ENCODE results near the gene BMAL1. TPM values are rescaled to one million over a fixed set of nuclear protein-coding genes. Genes with fewer than 3 reads are reported as not detected.
"Not testable (repeated sequence)": the region's sequence is repeated elsewhere in the genome, so short reads cannot be mapped to it uniquely, and the experiment has no call there.

Gene BMAL1
- total RNA-seq, 1 donor: 89.9 TPM

GRCh38 chr11:13256216-13256615 lies 21.4 kb upstream of the BMAL1 start:
- H3K27me3 ChIP-seq (ENCODE audit: insufficient read depth, low read length): no peaks in the 10 kb centered on the region
- H3K9me3 ChIP-seq (ENCODE audit: low read depth, low read length): no peaks in the 10 kb centered on the region
- no peaks in the 10 kb centered on the region for H3K4me1 ChIP-seq (ENCODE audit: insufficient read depth, low read length)
- no peak overlapping the region for H3K4me3 ChIP-seq (ENCODE audit: low read length)

DNA sequence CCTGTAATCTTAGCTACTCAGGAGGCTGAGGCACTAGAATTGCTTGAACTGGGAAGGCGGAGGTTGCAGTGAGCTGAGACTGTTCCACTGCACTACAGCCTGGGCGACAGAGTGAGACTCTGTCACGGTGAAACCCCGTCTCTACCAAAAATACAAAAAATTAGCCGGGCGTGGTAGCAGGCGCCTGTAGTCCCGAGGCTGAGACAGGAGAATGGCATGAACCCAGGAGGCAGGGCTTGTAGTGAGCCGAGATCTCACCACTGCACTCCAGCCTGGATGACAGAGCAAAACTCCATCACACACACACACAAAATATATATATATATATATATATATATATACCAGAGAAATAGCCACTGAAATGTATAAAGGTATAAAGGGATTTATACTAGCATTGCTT lies 19.5 kb upstream of the BMAL1 start:
- not testable (repeated sequence) for H3K27me3 ChIP-seq (ENCODE audit: insufficient read depth, low read length)

GRCh38 chr11:13258855-13259254 lies 18.7 kb upstream of the BMAL1 start:
- H3K4me3 ChIP-seq (ENCODE audit: low read length): no peak overlapping the region
- no peaks in the 10 kb centered on the region for H3K27me3 ChIP-seq (ENCODE audit: insufficient read depth, low read length)
- H3K9me3 ChIP-seq (ENCODE audit: low read depth, low read length): no peaks in the 10 kb centered on the region
- H3K4me1 ChIP-seq (ENCODE audit: insufficient read depth, low read length): no peaks in the 10 kb centered on the region

More for the DNA sequence above, 19.5 kb upstream of the BMAL1 start:
- H3K4me1 ChIP-seq (ENCODE audit: insufficient read depth, low read length); H3K4me3 ChIP-seq (ENCODE audit: low read length); H3K9me3 ChIP-seq (ENCODE audit: low read depth, low read length): not testable (repeated sequence)

DNA sequence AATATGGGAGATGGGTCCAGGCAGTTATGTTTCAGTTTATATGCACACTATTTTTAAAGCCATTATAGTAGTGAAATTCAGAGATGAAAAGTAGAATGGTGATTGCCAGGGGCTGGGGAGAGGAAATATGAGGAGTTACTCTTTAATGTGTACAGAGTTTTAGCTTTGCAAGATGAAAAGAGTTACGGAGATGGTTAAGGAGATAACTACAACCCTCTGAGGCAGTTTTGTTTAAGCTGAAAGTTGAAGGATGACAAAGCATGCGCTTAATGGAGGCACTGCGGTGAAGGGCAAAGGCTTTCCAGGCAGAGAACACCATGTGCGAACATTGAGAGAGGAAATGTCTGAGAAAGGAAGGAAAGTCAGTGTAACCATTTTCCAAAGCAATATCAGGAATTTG lies 18.2 kb upstream of the BMAL1 start:
- no peaks in the 10 kb centered on the region for H3K4me1 ChIP-seq (ENCODE audit: insufficient read depth, low read length)
- H3K4me3 ChIP-seq (ENCODE audit: low read length): no peak overlapping the region
- no peaks in the 10 kb centered on the region for H3K9me3 ChIP-seq (ENCODE audit: low read depth, low read length)
- H3K27me3 ChIP-seq (ENCODE audit: insufficient read depth, low read length): no peaks in the 10 kb centered on the region

DNA sequence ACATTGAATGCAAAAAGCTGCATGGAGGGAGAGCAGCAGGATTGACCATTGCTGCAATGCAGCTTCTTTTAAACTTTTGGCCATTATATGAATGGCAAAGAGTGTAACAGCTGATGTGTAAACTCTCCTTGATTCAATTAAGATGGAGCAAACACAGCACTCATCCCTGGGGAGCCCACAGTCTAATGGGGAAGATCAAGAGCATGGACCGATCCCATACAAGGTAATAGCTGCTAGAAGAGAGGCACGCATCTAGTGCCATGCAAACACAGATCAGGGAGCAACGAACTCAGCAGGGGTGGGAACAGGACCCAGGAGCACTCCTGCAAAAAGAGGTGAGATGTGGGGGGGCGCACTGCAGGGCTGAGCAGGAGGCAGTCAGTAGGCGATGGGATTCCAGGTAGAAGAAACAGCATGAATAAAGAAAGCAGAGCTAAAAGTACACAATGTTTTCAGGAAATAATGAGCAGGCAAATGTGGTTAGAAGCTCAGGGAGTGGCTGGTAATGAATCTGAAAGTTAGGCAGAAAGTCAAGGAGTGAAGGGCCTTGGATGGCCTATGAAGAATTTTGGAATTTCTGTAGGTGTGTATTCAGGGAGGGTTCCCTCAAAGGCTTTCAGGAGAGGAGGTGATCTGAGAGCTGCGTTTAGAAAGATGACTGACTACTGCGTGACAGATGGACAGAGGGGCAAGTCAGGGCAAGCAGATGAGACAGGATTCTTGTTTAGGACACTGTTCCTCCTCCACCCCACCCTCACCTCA lies 17.2 kb upstream of the BMAL1 start:
- H3K9me3 ChIP-seq (ENCODE audit: low read depth, low read length): no peaks in the 10 kb centered on the region
- H3K4me3 ChIP-seq (ENCODE audit: low read length): no peak overlapping the region
- no peaks in the 10 kb centered on the region for H3K4me1 ChIP-seq (ENCODE audit: insufficient read depth, low read length)
- H3K27me3 ChIP-seq (ENCODE audit: insufficient read depth, low read length): no peaks in the 10 kb centered on the region

DNA sequence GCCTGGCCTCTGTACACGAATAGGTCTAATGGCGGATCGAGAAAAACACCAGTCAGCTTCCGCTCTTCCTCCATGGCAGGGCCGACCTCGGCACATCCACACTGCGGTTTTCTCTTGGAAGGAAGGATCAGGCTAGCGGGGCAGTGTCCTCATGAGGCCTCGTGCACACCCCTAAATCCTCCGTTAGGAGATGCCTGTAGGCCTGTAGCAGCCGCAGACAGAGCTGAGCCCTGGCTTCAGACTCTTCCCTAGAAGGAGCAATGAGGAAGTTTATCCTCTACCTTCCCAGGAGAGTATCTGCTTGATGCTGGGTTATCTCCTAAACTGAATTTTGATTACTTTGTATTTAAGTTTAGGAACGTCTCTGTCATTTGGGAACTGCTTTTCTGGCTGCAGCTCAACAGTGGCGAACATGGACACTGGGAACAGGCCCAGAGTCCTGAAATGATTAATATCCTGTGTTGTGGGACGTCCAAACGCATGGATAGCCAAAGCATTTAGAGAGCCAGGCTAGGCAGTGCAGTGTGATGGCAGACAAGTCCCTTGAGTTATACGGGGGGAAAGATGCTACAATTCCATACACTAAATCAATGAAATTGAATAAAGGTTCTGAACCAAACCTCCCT lies 16.5 kb upstream of the BMAL1 start:
- Histone ChIP-seq H3K4me1 (ENCODE audit: insufficient read depth, low read length) (no peaks in the 10 kb centered on the region), H3K9me3 (ENCODE audit: low read depth, low read length) (no peaks in the 10 kb centered on the region), H3K4me3 (ENCODE audit: low read length) (no peak overlapping the region), H3K27me3 (ENCODE audit: insufficient read depth, low read length) (no peaks in the 10 kb centered on the region)

GRCh38 chr11:13261591-13262061 lies 16.0 kb upstream of the BMAL1 start:
- no peaks in the 10 kb centered on the region for H3K9me3 ChIP-seq (ENCODE audit: low read depth, low read length)
- no peaks in the 10 kb centered on the region for H3K27me3 ChIP-seq (ENCODE audit: insufficient read depth, low read length)
- no peak overlapping the region for H3K4me3 ChIP-seq (ENCODE audit: low read length)
- no peaks in the 10 kb centered on the region for H3K4me1 ChIP-seq (ENCODE audit: insufficient read depth, low read length)

DNA sequence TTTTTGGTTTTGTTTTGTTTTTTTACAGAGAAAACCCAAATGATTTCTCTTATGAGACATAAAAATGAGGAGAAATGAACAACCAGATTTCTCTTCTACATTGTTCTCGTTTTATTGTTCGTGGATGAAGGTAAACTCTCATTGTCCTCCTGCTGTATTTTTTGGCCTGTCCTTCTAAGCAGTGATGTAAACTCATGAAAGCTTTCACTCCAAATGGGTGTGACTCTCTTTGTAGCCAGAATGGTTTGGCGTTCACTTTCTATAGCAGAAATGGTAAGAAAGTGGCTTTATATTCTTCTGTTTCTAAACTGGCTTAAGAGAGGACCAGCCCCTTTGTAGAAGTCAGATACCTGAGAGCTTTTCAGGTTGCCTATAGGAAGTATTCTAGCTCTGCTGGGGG lies 15.5 kb upstream of the BMAL1 start:
- H3K4me1 ChIP-seq (ENCODE audit: insufficient read depth, low read length): no peaks in the 10 kb centered on the region
- H3K9me3 ChIP-seq (ENCODE audit: low read depth, low read length): no peaks in the 10 kb centered on the region
- peaks cover 2% of the 10 kb centered on the region for H3K27me3 ChIP-seq (ENCODE audit: insufficient read depth, low read length)
- no peak overlapping the region for H3K4me3 ChIP-seq (ENCODE audit: low read length)

- Histone ChIP-seq H3K9me3 (ENCODE audit: low read depth, low read length) (no peaks in the 10 kb centered on the region), H3K27me3 (ENCODE audit: insufficient read depth, low read length) (peaks cover 36% of the 10 kb centered on the region), H3K4me1 (ENCODE audit: insufficient read depth, low read length) (no peaks in the 10 kb centered on the region), H3K4me3 (ENCODE audit: low read length) (no peak overlapping the region)
These were observed 8.8 kb upstream of the BMAL1 start for GRCh38 chr11:13268791-13269190.

DNA sequence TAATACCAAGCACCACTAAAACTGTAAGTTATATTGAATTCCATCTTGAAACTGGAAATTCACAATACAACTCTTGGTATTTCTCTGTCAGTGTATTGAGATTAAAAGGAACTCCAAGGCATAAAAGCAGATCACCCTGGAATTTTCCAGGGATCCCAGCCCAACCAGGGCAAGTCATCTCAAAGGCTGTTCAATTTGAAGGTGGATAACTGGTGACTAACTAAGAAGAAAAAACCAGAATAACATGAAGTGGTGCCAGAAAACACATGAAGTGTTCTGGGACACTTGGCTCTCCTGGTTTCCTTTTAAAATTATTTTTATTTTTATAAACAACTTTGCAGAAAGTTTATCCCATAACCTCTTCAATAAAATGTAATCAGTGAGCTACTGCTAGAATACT lies 7.8 kb upstream of the BMAL1 start:
- Histone ChIP-seq H3K4me3 (ENCODE audit: low read length) (no peak overlapping the region), H3K27me3 (ENCODE audit: insufficient read depth, low read length) (peaks cover 43% of the 10 kb centered on the region), H3K4me1 (ENCODE audit: insufficient read depth, low read length) (no peaks in the 10 kb centered on the region), H3K9me3 (ENCODE audit: low read depth, low read length) (no peaks in the 10 kb centered on the region)

DNA sequence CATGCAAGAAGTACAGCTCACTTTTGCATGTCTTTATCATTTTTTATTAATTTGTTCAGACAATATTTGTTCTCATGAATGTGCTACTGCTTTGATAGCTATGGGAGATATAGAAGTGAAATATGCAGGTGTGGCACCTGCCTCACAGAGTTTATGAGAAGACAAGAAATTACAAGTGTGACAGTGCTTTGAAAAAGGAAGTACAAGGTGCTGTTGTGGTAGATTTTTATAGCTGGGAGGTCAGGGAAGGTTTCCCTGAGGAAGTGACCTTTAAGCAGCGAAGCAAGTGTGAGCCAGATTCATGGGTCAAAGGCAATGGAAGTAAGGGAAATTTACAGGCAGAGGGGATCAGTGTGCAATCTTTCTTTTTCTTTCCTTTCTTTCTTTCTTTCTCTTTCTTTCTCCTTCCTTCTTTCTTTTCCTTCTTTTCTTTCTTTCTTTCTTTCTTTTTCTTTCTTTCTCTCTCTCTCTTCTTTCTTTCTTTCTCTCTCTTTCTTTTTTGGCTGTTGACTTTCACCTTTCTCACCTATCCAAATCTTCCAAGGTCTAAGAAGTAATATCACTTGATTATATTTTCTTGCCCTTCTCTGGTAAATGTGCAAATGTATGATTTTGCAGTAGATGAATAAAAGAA lies 6.4 kb upstream of the BMAL1 start:
- Histone ChIP-seq H3K27me3 (ENCODE audit: insufficient read depth, low read length) (peaks cover 52% of the 10 kb centered on the region), H3K4me3 (ENCODE audit: low read length) (no peak overlapping the region), H3K4me1 (ENCODE audit: insufficient read depth, low read length) (peaks cover under 1% of the 10 kb centered on the region), H3K9me3 (ENCODE audit: low read depth, low read length) (no peaks in the 10 kb centered on the region)

DNA sequence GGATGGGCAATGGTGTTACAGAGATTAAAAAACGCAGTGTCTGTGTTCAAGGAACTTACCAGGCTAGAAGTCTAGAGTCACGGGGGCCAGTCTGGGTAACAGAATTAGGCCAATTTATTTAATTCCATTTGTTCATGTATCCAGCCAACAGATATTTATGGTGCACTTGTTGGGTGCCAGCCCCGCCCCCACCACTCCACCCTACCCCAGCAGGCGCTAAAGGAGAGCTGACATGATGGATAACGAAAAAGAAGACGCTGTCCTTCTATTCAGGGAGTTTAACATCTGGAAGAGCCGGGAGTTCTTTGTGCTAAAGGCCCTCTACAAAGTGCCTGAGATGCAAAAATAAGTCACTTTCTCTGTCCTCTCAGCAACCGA lies 1.1 kb upstream of the BMAL1 start:
- Histone ChIP-seq H3K4me1 (ENCODE audit: insufficient read depth, low read length) (peaks cover 39% of the 10 kb centered on the region), H3K9me3 (ENCODE audit: low read depth, low read length) (no peaks in the 10 kb centered on the region), H3K4me3 (ENCODE audit: low read length) (peak overlapping the region; percentile 89), H3K27me3 (ENCODE audit: insufficient read depth, low read length) (peaks cover 36% of the 10 kb centered on the region)

DNA sequence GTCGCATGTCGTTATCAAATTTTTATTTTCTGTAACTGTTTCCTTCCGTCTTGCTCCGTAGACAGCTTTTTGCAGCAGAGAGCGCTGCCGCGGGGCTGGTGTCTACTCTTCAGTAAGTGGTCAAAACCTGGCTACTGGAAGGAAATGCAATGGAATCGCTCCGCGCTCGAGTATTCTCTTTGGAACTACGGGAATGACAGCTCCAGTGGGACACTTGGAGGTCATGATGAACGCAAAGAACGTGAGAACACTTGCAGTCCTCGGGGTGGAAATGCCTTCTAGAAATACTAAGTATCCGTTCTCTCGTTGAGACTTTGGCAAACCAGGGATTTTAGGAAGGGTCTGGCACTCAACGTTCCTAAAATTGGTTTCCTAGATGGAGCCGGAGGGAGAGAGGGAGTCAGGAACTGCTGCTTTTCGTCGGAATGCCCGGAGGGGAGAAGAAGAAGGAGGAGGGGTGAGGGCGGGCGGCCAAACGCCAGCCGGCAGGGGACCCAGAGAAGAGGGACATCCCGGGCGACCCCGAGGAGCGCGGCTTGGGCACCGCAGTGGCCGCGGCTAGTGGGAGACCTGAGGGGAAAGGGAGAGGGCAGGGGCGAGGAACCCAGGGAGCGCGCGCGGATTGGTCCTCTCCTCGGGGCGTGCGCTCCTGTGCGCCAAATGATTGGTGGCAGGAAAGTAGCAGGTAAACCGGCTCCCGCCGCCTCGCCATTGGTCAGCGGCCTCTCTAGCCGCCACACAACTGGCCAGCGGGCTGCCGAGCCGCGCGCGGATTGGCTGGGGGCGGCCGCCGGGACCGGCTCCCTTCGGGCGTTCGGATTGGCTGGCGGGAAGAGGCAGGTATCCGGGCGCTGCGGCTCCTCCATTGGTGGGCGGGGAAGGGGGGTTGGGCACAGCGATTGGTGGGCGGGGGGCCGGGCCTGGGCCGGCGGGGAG lies 490 bp upstream of the BMAL1 start:
- H3K27me3 ChIP-seq (ENCODE audit: insufficient read depth, low read length): peaks cover 36% of the 10 kb centered on the region
- H3K4me3 ChIP-seq (ENCODE audit: low read length): peak overlapping the region; percentile 93
- H3K9me3 ChIP-seq (ENCODE audit: low read depth, low read length): no peaks in the 10 kb centered on the region
- peaks cover 39% of the 10 kb centered on the region for H3K4me1 ChIP-seq (ENCODE audit: insufficient read depth, low read length)

DNA sequence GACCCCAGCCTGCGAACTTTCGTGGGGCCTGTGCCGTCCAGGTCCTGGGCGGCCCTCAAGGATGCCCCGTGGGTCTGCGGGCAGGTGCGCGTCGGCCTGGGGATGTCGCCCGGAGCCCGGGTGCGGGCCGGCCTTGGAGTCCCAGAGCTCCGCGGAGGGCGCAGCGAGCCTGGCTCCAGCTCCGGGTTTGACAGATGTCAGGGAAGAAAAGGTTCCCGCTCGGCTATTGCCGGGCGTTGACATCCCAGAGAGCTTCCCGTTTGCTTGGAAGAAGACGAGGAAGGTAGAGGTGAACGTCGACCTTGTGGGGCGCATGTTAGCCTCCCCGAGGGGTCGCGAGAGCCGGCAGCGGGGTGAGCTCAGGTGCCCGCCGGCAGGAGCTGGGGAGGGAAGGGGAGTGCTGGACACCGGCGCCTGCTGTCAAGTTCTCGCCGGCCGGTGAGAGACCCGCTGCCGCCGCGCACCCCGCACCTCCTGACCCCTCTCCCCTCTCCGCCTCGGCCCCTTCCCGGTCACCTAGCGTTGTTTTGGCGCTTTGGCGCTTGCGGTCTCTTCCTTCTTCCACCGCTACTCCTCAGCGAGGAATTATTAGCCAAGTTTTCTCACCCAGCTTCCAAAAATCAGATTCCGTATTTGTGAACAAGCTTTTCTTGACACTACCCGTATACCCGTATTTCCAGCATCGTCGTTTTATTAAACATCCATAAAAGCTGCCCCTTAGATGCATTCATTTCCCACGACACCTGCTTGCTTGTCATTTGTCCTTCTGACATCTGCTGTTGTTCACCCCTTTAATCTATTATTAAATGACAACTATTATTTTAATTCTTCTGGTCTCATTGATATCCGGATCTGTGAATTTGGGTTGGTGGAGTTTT lies 1.3 kb downstream of the BMAL1 start:
- H3K9me3 ChIP-seq (ENCODE audit: low read depth, low read length): no peaks in the 10 kb centered on the region
- peak overlapping the region; percentile 93 for H3K4me3 ChIP-seq (ENCODE audit: low read length)
- peaks cover 22% of the 10 kb centered on the region for H3K27me3 ChIP-seq (ENCODE audit: insufficient read depth, low read length)
- peaks cover 44% of the 10 kb centered on the region for H3K4me1 ChIP-seq (ENCODE audit: insufficient read depth, low read length)
